Effector memory CD8-positive, alpha-beta T cell (primary cell): ENCODE measurements around the gene FLT3LG.
A peak's percentile ranks its signal among the peaks of the same experiment; 100 is the strongest.
"Not testable (repeated sequence)": the region's sequence is repeated elsewhere in the genome, so short reads cannot be mapped to it uniquely, and the experiment has no call there.

Experiments used
- ATAC-seq: fragments of 150-1000 bp; cut with Tn5 transposase; replicated peaks from 2 replicates; pipeline ENCODE4 v1.10.0; 2021; ENCODE audit warnings: mild to moderate bottlenecking, moderate library complexity
- DNase-seq, 3 experiments: peaks; one replicate each; pipeline ENCODE4 v3.0.0; 2021
- H3K27ac Mint-ChIP-seq, 2 donors: one replicate each; pipeline ENCODE4 v1.8.0; 2022; ENCODE audit warnings: mild to moderate bottlenecking in 2 of 2, mixed read lengths in 2 of 2, moderate library complexity in 2 of 2
- H3K27me3 Mint-ChIP-seq, 2 donors: one replicate each; pipeline ENCODE4 v1.8.0; 2022; ENCODE audit warnings: mixed read lengths in 2 of 2
- H3K36me3 Mint-ChIP-seq: one replicate; pipeline ENCODE4 v1.8.0; 2022; ENCODE audit warnings: mild to moderate bottlenecking, moderate library complexity, mixed read lengths; ENCODE audit not compliant: insufficient read depth
- H3K4me1 Mint-ChIP-seq, 2 donors: one replicate each; pipeline ENCODE4 v1.8.0; 2022; ENCODE audit warnings: low read depth in 2 of 2, mixed read lengths in 2 of 2
- H3K4me3 Mint-ChIP-seq, 2 donors: one replicate each; pipeline ENCODE4 v1.8.0; 2022; ENCODE audit warnings: mild to moderate bottlenecking in 2 of 2, mixed read lengths in 2 of 2, moderate library complexity in 2 of 2
- H3K9me3 Mint-ChIP-seq, 2 donors: one replicate each; pipeline ENCODE4 v1.8.0; 2022; ENCODE audit warnings: mixed read lengths in 2 of 2

Gene FLT3LG

DNA sequence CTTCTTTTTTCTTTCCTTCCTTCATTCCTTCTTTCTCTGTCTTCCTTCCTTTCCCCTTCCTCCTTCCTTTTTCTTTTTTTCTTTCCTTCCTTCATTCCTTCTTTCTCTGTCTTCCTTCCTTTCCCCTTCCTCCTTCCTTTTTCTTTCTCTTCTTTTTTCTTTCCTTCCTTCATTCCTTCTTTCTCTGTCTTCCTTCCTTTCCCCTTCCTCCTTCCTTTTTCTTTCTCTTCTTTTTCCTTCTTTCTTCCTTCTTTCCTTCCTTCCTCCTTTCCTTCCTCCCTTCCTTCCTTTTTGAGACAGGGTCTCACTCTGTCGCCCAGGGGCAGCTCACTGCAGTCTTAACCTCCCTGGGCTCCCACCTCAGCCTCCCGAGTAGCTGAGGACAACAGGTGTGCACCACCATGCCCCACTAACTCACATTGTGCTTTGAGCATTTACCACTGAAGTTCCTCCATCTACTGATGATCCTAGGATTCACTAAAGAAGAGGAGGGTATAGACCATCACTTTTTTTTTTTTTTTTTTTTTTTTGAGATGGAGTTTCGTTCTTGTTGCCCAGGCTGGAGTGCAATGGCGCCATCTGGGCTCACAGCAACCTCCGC, 29.8 kb upstream of the FLT3LG start:
- peak overlapping the region; percentile 46 to 87 for H3K27ac Mint-ChIP-seq
- peaks cover 33 to 36% of the 10 kb centered on the region in 2 donors for H3K27me3 Mint-ChIP-seq
- H3K9me3 Mint-ChIP-seq, ATAC-seq, DNase-seq: not testable (repeated sequence)
- H3K36me3 Mint-ChIP-seq, result peaks cover 28% of the 10 kb centered on the region
- peaks cover 28 to 46% of the 10 kb centered on the region in 2 donors for H3K4me1 Mint-ChIP-seq
- peak overlapping the region; percentile 77 to 79 for H3K4me3 Mint-ChIP-seq

DNA sequence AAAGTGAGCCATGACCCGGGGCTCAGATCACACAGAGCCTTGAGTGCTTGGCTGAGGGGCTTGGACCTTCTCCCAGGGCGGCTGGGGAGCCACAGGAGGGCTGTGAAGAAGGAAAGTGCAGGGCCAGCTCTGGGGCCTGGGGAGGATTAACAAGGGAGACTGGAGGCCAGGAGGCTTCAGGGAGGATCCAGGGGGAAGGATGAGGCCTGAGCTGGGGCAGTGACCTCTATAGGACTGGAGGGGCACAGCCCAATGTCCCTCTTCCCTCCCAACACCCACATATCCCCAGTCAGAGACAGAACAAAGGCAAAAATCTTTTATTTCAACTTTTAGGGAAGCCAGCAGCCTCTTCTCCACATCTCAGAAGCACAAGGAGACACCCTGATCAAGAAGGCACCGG, 28.0 kb upstream of the FLT3LG start:
- DNase-seq (no peak), ATAC-seq (no peak)
- Mint-ChIP-seq H3K36me3 (peaks cover 26% of the 10 kb centered on the region), H3K27me3 (peaks cover 15 to 18% of the 10 kb centered on the region in 2 donors), H3K4me1 (peaks cover 33 to 50% of the 10 kb centered on the region in 2 donors), H3K9me3 (no peaks in the 10 kb centered on the region), H3K27ac (peak overlapping the region in 1 of 2 donors; percentile 38), H3K4me3 (no peak overlapping the region)

DNA sequence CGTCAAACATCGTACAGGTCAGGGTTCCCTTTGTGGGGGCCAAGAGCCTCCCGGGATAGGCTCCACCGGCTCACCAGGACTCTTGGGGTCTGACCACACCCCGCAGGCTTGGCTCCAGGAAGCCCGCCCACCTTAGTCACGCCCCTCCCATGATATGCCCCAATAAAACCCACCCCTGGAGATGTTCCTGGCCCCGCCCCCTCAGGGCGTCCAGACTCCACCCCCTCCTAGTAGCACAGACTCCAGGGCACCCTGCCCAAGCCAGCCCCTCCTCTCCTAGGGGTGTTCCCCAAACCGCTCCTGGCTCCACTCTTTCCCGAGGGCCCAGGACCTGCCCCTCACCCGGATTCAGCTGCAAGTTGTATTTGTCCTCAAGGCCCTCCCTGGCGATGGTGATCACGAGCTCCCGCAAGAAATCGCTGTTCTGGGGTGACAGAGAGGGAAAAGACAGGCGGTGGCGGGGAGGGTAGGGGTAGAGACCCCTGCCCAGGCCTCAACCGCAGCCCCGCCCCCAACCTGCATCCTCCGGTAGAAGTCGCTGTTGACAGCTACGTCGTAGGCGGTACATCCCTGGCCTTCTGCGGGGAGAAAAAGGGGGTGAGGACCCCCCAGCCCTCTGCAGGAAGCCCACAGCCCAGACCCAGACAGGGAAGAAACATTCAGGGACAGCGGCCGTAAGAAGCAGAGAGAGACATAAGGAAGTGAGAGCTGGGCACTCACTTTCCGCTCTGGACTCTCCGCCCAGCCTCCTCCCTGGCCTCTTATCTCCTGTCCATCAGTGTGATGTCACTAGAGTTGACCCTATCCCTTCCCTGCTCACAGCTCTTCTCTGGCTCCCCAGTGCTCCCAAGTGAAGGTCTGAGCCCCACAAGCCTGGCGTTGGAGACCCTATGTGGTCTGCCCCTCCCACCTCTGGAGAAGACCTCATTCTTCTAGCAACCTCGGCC, 26.3 kb upstream of the FLT3LG start:
- H3K27ac Mint-ChIP-seq, result peak overlapping the region in 1 of 2 donors; percentile 15
- ATAC-seq, result no peak

DNA sequence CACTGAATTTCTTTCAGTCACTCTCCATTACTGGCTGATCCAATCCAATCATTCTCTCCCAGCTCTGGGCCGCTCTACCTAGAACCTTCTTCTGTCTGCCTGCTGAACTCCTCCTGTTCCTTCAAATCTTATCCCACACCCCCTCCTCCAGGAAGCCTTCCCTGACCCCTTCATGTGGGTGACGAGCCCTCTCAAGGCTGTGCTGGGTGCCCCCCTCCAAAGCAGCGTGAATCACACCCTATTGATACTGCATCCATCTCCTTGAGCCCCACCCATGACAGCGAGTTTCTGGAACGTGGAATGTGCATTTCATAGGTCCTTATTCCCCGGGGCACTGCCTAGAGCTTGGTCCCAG, 25.6 kb upstream of the FLT3LG start:
- Mint-ChIP-seq H3K27ac (peak overlapping the region; percentile 15 to 41), H3K36me3 (peaks cover 42% of the 10 kb centered on the region), H3K9me3 (peaks cover 0 to 2% of the 10 kb centered on the region in 2 donors), H3K4me3 (no peak overlapping the region), H3K27me3 (no peaks in the 10 kb centered on the region), H3K4me1 (peaks cover 38 to 51% of the 10 kb centered on the region in 2 donors)
- DNase-seq, result no peak
- no peak for ATAC-seq

More for the DNA sequence above, 26.3 kb upstream of the FLT3LG start:
- Mint-ChIP-seq H3K9me3 (no peaks in the 10 kb centered on the region), H3K4me1 (peaks cover 32 to 50% of the 10 kb centered on the region in 2 donors), H3K4me3 (no peak overlapping the region), H3K36me3 (peaks cover 39% of the 10 kb centered on the region), H3K27me3 (peaks cover 0 to under 1% of the 10 kb centered on the region in 2 donors)
- no peak for DNase-seq

DNA sequence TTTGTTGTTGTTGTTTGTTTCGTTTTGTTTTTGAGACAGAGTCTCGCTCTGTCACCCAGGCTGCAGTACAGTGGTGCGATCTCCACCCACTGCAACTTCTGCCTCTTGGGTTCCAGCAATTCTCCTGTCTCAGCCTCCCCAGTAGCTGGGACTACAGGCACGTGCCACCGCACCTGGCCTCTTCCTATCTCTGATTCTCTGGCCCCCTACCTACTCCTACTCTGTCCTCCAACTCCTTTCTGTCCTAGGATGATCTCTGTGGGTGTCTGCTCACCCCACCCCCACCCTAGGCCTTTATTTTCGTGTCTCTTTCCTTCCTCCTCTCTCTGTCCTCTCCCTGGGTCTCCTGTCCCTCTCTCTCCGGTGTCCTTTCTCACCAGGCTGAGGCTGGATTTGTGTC, 23.6 kb upstream of the FLT3LG start:
- no peak for ATAC-seq
- Mint-ChIP-seq H3K4me3 (peak overlapping the region; percentile 99 to 100), H3K4me1 (peaks cover 39 to 52% of the 10 kb centered on the region in 2 donors), H3K36me3 (peaks cover 51% of the 10 kb centered on the region), H3K27me3 (no peaks in the 10 kb centered on the region), H3K27ac (peak overlapping the region; percentile 92 to 98), H3K9me3 (peaks cover 0 to 2% of the 10 kb centered on the region in 2 donors)
- no peak for DNase-seq

DNA sequence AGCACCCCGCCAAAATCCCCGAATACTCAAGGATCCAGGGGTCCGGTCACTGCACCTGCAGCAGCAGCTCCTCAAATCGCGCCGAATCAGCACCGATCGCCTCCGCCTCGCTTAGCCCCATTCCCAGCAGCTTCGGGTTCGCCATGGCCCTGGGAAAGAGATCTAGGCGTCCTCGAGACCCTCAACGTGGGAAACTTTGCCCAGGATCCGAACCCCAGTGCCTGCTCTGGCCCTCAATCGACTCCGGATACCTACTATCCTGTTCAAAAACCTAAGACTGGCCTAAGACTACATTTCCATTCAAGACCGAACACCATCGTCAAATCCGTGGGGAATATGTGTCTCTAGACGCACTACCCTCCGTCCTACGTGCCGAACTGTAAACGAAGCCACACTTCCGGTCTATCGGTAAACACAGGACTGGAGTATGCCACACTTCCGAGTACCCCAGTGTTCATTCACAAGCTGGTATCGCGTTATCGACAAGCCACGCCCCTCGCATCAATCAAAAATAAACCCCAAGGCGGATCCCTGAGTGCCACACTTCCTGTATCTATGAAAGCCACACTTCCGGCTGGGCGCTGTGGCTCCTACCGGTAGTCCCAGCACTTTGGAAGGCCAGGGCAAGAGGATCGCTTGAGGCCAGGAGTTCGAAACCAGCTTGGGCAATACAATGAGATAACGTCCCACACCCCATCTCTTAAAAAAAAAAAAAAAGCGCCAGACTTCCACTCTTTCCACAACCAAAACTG, 22.4 kb upstream of the FLT3LG start, which contains the start of gene PIH1D1:
Gene PIH1D1, minus strand, starts transcription at position 385 of the 752 bp plus-strand sequence. Its CDS starts 240 bp downstream, at position 145.
- DNase-seq, result peak; percentile 90 to 93 (median 91)
- peaks cover 41 to 55% of the 10 kb centered on the region in 2 donors for H3K4me1 Mint-ChIP-seq
- no peaks in the 10 kb centered on the region for H3K27me3 Mint-ChIP-seq
- H3K4me3 Mint-ChIP-seq, result peak within 1 kb of the TSS; percentile 99 to 100
- peaks cover 0 to 2% of the 10 kb centered on the region in 2 donors for H3K9me3 Mint-ChIP-seq
- ATAC-seq, result peak; percentile 69
- peaks cover 43% of the 10 kb centered on the region for H3K36me3 Mint-ChIP-seq
- H3K27ac Mint-ChIP-seq, result peak within 1 kb of the TSS; percentile 98

DNA sequence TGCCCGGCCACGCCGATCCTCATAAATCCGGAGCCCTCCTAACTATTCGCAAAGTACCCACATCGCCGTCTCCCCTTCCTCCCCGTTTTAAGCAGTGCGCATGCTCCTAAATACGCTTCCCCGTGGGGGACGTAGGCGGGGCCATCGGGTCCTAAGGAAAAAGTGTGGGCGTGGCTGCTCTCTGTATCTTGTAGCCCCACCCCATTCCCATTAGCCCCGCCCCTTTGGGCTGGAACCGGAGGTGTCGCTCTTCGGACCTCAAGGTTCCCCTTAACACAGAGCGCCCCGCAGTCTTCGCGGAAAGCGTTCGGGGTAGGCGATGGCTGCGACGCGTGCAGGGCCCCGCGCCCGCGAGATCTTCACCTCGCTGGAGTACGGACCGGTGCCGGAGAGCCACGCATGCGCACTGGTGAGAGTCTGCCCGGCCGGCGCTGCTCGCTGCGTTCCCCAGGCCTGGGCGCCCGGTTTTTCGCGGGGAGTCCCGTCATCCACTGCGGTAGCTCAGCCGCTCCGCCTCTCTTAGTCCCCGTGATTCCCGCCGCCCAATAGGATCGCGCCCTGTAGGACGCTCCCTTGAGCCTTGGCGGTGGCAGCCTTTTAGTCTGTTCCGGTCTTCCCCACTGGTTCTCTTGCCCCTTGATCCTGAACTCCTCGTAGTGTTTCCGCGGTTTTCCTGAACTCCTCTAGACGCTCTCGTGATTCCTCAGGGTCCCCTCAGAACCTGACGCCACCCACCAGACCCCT, 20.8 kb upstream of the FLT3LG start, which contains the start of gene ALDH16A1:
Gene ALDH16A1, plus strand, starts transcription at position 213 of the 744 bp plus-strand sequence. Its CDS starts 107 bp downstream, at position 320.
- Mint-ChIP-seq H3K36me3 (peaks cover 49% of the 10 kb centered on the region), H3K9me3 (peaks cover 0 to 2% of the 10 kb centered on the region in 2 donors), H3K4me1 (peaks cover 49 to 54% of the 10 kb centered on the region in 2 donors), H3K27me3 (no peaks in the 10 kb centered on the region), H3K27ac (peak within 1 kb of the TSS; percentile 98), H3K4me3 (peak within 1 kb of the TSS; percentile 99 to 100)
- ATAC-seq, result peak; percentile 81
- DNase-seq, result peak; percentile 94 to 96 (median 96)

DNA sequence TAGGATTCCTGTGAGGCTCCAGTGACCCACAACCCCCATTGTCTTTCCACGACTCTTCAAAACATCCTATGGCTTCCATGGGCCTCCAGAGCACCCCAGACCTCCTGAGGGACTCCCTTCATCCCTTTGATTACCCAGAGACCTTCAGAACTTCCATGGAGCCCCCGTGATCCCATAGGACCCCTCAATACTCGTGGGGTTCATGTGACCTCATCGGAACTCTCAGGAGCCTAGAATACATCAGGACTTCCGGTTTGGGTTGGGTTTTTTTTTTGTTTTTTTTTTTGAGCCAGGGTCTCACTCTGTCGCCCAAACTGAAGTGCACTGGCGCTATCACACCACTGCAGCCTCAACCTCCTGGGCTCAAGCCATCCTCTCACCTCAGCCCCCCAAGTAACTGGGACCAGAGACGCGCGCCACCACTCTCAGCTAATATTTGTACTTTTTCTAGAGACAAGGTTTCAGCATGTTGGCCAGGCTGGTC, 20.2 kb upstream of the FLT3LG start:
- Mint-ChIP-seq H3K27me3 (no peaks in the 10 kb centered on the region), H3K4me1 (peaks cover 47% of the 10 kb centered on the region in 2 donors), H3K27ac (peak overlapping the region; percentile 98), H3K9me3 (peaks cover 0 to 2% of the 10 kb centered on the region in 2 donors), H3K4me3 (peak overlapping the region; percentile 85 to 100), H3K36me3 (peaks cover 43% of the 10 kb centered on the region)
- no peak for DNase-seq
- no peak for ATAC-seq

DNA sequence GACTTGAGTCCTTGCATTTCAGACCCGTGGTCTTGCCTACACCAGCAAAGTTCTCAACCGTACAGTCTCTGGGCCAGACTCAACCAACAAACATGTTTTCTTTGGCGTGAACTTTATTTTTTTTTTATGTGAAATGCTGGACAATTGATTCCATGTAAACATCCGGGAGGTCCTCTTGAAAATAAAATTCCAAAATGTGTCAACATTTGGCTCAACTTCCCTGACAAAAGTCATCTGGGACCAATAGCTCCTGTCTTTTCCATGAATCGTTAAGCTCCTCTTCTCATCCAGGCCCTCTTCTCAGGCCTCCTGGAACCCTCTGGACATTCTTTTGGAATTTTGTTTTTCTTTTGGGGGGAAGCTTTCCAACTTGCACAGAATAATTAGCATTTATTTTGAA, 18.2 kb upstream of the FLT3LG start:
- Mint-ChIP-seq H3K27ac (peak overlapping the region; percentile 22 to 88), H3K4me1 (peaks cover 35 to 39% of the 10 kb centered on the region in 2 donors), H3K27me3 (no peaks in the 10 kb centered on the region), H3K4me3 (peak overlapping the region in 1 of 2 donors; percentile 35), H3K36me3 (peaks cover 54% of the 10 kb centered on the region), H3K9me3 (peaks cover 0 to 2% of the 10 kb centered on the region in 2 donors)
- DNase-seq, result no peak
- no peak for ATAC-seq

DNA sequence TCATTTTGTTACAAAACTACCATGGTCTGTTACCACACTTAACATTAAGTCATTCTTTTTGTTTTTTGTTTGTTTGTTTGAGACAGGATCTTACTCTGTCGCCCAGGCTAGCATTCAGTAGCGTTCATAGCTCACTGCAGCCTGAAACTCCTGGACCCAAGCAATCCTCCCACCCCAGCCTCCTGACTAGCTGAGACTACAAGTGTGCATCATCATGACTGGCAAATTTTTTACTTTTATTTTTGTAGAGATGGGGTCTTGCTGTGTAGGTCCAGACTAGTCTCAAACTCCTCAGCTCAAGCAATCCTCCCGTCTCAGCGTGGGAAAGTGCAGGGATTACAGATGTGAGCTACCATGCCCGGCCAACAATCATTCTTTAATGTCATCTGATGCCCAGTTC, 17.7 kb upstream of the FLT3LG start:
- peaks cover 56% of the 10 kb centered on the region for H3K36me3 Mint-ChIP-seq
- no peaks in the 10 kb centered on the region for H3K27me3 Mint-ChIP-seq
- peak overlapping the region in 1 of 2 donors; percentile 35 for H3K4me3 Mint-ChIP-seq
- peaks cover 0 to 2% of the 10 kb centered on the region in 2 donors for H3K9me3 Mint-ChIP-seq
- H3K27ac Mint-ChIP-seq, result peak overlapping the region; percentile 22 to 88
- ATAC-seq (no peak), DNase-seq (no peak)
- peaks cover 33 to 37% of the 10 kb centered on the region in 2 donors for H3K4me1 Mint-ChIP-seq

DNA sequence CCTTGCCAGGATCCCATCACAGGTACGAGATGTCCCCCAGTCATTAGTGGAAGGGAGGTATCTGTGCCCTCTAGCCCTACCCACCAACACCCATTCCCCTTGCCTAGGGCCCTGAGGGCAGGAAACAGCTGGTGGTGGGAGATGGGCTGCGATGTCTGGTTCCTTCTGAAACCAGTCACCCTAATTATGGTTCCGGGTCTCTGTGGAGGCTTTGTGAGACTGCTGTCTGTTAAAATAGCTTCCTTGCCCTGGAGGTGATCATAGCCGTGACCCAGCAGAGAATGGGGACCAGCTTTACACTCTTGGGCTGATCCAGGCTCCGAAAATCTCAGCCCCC, 15.5 kb upstream of the FLT3LG start:
- Mint-ChIP-seq H3K4me3 (no peak overlapping the region), H3K36me3 (peaks cover 35% of the 10 kb centered on the region), H3K27me3 (no peaks in the 10 kb centered on the region), H3K27ac (peak overlapping the region in 1 of 2 donors; percentile 88), H3K9me3 (no peaks in the 10 kb centered on the region), H3K4me1 (peaks cover 17 to 21% of the 10 kb centered on the region in 2 donors)
- no peak for DNase-seq
- peak; percentile 53 for ATAC-seq

DNA sequence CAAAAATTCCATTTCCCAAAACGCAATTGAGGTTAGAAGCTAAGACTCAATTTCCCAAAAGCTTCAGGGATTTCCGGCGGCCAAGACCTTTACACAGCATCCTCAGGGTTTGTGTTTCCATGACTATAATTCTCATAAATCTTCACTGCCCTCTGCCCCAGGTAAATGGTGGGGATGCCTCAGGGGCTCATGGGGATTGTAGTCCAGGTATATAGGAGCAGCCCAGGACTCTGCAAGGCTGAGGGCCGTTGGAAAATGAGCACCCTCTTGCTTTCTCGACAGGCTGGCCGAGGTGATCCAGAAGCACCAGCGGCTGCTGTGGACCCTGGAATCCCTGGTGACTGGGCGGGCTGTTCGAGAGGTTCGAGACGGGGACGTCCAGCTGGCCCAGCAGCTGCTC, 14.6 kb upstream of the FLT3LG start:
- H3K27ac Mint-ChIP-seq, result no peak overlapping the region

More for the DNA sequence above, 14.6 kb upstream of the FLT3LG start:
- Mint-ChIP-seq H3K4me1 (peaks cover 9 to 14% of the 10 kb centered on the region in 2 donors), H3K36me3 (peaks cover 28% of the 10 kb centered on the region), H3K27me3 (no peaks in the 10 kb centered on the region), H3K4me3 (no peak overlapping the region), H3K9me3 (no peaks in the 10 kb centered on the region)
- ATAC-seq (no peak), DNase-seq (no peak)
